ENCODE data around the gene IGSF23.

- no peak for TF ChIP-seq POLR2AphosphoS5 (IDR thresholded peaks at IDR 0.05)
- no peak for TF ChIP-seq CTCF (IDR thresholded peaks at IDR 0.05)
Observed at GRCh38 chr19:44684892-44685863, 71.8 kb downstream of the IGSF23 start.

Data from sigmoid colon (tissue), 4 donors.